DMS153 (cell line): ENCODE results near the gene ZFYVE19.

Source experiments
- DNase-seq: peaks from one replicate; lab custom pipeline; 2025; lab: John Stamatoyannopoulos, UW

The ZFYVE19 gene

DNA sequence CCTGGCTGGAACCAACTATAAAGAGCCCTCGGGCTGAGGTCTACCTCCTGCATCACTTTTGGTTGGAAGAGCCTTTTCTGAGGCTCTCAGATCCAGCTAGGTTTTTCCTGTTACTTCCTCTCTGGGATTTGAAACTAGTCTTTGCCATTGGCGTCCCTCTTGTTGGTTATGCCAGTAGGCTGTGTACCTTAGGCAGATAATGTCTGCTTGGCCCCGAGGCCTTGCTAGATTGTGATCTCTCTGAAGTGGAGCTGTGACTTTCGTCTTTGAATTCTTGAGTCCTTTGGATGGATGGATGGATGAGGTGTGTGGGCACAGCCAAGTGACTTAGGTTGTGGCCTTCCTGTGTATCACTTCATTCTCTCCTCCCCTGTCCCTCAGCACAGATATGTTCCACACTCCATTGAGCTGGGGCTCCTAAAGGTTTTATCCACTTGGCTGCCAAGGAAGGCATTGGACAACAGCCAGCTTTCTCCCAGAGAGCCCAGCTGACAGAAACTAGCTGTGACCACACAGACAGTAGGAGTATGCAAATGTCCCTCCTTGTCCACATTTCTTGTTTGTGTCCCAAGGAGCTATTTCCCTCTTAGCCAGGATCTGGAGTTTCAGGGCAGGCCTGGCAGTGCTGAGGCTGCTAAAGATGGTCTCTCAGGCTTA is 8.3 kb downstream of the ZFYVE19 start:
- DNase-seq: no peak

DNA sequence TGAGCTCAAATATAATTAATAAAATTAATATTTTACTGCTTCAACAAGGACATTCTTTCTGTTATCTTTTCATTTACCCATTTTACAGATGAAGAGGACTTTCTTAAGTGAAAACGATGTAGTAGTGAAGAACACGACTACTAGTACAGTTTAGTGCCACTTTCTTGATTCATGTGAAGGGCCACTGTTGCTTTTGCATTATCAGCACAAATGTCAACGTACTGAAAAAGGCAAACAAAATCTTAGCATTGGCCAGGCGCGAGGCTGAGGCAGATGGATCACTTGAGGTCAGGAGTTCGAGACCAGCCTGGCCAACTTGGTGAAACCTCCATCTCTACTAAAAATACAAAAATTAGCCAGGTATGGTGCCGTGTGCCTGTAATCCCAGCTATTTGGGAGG is 12.2 kb downstream of the ZFYVE19 start:
- DNase-seq: no peak

GRCh38 chr15:40821195-40821594 is 14.3 kb downstream of the ZFYVE19 start:
- no peak for DNase-seq

DNA sequence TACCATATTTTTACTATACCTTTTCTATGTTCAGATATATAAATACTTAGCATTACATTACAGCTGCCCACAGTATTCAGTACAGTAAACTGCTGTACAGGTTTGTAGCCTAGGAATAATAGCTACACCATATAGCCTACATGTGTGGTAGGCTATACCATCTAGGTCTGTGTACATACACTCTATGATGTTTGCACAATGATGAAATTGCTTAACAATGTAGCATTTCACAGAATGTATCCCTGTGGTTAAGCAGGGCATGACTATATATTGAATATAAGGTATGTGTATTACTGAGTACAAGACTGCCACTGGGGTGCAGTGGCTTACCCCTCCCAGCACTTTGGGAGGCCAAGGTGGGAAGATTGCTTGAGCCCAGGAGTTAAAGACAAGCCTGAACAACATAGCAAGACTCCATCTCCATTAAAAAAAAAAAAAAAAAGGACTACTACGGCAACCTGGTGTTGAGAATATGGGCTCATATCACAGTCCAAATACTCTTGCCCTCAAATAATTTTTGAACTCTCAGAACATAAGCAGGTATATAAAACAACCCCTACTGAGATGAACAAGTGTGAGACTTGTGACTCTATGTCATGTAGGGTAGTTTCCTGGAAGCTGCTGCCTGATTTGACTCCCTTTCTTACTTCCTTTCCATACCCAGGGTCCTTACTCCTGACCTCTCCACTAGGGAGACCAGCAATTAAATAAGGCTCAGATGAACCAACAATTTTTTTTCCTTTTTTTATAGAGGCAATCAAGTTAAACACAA is 16.9 kb downstream of the ZFYVE19 start:
- peak; percentile 42 for DNase-seq

- no peak for DNase-seq
These were observed 19.0 kb downstream of the ZFYVE19 start for GRCh38 chr15:40825661-40826422.

DNA sequence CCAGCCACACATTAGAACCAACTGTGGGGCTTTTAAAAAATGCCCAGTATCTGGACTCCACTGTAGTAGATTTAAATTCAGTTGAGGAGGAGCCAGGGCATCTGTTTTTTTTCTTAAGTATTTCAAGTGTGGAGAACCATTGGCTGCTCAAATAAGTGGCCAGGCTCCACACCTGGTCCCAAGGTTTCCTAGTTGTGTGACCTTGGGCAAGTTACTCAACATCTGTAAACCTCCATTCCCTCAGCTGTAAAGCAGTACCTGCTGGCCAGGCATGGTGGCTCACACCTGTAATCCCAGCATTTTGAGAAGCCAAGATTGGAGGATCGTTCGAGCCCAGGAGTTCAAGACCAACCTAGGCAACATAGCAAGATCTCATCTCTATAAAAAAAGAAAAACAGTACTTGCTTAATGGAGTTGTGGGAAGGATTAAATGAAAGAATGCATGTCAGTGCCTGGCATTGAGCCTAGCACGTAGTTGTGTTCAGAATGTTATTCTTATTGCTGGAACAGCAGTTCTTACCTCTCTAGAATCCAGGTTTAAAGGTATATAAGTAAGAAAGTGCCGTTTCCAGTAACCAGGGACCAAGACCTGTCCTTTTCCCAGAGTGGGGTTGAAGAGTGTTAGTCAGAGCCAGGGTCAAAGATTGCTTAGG is 19.7 kb downstream of the ZFYVE19 start:
- DNase-seq: no peak

- no peak for DNase-seq
These were observed 21.7 kb downstream of the ZFYVE19 start, which contains the start of gene PPP1R14D for GRCh38 chr15:40828447-40829036. Gene PPP1R14D, minus strand, starts transcription at chr15:40828708. Its CDS starts 67 bp downstream, at chr15:40828641.

DNA sequence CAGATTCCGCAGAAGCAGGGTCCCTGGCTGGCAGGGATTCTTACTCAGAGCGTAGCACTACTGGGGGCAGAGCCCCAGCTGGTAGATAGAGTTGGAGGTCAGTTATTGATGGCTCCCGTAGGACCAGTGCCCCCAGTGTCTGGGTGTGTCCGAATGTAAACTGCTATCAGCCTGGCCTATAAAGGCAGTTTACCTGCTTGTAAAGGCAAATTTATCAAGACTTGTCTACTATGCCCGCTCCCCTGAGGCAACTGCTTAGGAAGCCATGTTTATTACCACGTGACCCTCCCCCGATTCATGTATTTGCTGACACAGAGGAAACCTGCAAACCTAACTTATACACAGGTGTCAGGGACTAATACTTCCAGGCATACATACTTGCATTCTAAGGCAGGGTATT is 22.2 kb downstream of the ZFYVE19 start:
- no peak for DNase-seq

DNA sequence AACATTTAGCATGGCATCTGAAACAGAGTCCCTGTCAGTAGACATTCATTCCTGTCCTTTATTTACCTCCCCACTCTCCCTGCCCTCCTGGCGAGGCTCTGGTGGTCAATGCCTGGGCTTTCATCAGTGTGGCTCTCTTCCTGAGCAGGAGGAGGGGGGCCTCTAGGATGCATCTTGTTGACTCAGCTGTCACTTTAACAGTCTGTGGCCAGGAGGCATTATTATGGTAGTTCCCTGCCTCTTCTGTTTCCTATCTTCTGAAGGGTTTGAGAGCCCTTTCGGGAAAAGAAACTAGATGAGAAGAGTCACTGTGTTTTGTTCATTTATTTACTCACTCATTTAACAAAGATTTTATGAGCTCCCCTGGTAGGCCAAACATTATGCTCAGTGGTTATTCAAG is 24.0 kb downstream of the ZFYVE19 start:
- DNase-seq: peak; percentile 94

DNA sequence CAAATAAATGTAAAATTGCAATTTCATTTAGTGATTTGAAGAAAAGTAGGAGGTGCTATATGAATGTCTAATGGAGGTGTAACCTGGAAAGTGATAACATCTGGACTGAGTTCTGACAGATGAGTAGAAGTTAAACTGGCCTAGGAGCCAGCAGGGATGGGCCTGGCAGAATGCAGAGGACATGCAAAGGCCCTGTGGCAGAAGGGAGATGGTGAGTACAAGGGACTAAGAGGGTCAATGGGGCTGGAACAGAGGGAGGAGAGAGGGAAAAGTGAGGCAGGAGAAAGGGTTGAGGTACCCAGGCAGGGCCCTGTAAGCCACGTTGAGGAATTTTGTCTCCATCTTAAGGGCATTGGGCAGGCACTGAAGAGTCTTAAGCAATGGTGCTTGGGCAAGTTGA is 25.0 kb downstream of the ZFYVE19 start:
- no peak for DNase-seq

DNA sequence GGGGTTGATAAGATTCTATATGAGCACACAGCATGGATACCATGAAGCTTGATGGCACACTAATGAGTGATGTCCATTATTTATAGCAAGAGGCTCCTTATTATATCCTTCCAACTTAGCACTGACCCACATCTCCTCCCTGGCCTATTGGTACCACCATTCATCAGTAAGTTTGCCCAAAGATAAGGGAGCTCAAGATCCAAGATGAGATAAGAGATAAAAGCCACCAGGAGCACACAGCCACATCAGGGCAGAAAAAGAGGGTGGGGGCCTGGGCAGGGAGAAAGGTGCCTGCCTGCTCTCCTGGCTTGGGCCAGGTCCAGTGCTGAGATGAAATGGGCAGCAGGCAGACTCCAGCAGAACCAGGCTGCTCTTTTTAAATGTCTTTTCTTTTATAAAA is 26.0 kb downstream of the ZFYVE19 start:
- DNase-seq: no peak

- DNase-seq: no peak
These were observed 29.1 kb downstream of the ZFYVE19 start for GRCh38 chr15:40836020-40836419.

DNA sequence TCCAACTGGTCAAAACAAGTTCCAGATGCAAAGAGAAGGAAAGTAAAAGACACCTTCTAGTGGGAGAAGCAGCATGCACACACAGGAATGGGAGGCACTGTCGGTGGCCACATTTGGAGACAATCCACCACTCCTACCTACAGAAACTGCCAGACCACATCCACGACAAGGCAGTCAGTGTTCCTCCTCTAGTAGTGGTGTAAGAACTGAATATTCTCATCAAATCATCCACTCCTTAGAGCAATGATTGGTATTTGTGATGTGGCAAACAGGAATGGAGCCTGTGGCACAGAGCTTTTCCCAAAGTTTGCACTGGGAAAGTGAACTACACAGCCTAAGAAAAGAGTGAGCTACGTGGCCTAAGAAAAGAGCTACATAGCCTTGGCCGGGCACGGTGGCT is 31.9 kb downstream of the ZFYVE19 start:
- DNase-seq: no peak

DNA sequence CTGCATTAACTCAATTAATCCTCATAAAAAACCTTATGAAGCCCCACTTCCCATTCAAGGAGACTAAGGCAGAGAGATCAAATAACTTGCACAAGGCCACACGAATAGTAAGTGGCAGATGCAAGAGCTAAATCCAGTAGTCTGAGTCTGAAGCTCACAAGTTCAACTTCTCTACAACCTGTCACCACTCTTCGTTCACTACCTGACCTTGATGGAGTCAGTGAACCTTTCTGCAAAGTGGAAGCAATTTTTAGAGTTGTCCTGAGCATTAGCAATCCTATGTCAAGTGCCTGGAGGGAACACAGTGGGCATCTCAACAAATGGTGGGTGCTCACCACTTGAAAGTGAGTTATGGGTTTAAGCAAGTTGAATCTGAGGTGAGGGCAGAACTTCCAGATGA is 34.9 kb downstream of the ZFYVE19 start:
- no peak for DNase-seq

- DNase-seq: no peak
These were observed 36.5 kb downstream of the ZFYVE19 start for GRCh38 chr15:40843261-40843884.

DNA sequence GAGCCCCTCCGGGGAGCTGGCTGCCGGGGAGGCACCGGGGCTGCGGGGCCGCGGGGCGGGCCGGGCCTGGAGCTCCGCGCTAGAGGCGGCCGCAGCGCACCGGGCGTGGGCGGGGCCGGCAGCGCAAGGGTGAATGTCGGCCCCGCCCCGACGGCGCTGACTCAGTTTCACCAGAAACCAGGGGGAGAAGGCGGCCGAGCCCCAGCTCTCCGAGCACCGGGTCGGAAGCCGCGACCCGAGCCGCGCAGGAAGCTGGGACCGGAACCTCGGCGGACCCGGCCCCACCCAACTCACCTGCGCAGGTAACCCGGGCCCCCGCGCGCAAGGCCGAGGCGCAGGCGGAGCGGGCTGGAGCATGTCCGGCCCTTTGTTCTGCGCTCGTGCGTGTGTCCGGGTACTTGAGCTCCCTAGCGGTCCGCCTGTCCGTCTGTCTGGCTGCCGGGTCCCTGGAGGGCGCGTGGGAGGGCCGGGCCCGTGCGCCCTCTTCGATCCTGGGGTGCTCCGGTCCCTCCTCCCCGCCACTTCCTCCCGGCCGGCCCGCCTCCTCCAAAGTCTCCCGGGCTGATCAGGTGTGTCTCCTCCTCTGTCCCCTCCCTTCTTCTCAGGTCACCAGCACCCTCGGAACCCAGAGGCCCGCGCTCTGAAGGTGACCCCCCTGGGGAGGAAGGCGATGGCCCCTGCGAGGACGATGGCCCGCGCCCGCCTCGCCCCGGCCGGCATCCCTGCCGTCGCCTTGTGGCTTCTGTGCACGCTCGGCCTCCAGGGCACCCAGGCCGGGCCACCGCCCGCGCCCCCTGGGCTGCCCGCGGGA is 37.2 kb downstream of the ZFYVE19 start, which contains the start of gene SPINT1:
Gene SPINT1 (plus strand): TSS at position 164 of the 811 bp plus-strand sequence. CDS start 507 bp downstream, at position 671.
- no peak for DNase-seq

DNA sequence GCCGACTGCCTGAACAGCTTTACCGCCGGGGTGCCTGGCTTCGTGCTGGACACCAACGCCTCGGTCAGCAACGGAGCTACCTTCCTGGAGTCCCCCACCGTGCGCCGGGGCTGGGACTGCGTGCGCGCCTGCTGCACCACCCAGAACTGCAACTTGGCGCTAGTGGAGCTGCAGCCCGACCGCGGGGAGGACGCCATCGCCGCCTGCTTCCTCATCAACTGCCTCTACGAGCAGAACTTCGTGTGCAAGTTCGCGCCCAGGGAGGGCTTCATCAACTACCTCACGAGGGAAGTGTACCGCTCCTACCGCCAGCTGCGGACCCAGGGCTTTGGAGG is 37.8 kb downstream of the ZFYVE19 start:
- DNase-seq: no peak

DNA sequence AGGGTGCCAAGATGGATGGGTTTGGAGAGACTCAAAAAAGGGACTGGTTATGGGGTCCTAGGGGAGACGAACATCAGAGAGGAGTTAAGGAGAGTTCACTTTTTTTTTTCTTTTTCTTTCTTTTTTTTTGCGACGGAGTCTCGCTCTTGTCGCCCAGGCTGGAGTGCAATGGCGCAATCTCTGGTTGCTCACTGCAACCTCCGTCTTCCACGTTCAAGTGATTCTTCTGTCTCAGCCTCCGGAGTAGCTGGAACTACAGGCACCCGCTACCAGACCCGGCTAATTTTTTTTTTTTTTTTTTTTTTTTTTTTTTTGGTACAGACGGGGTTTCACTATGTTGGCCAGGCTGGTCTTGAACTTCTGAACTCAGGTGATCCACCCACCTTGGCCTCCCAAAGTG is 38.1 kb downstream of the ZFYVE19 start:
- no peak for DNase-seq

- peak; percentile 31 for DNase-seq
These were observed 38.8 kb downstream of the ZFYVE19 start for GRCh38 chr15:40845511-40846284.

DNA sequence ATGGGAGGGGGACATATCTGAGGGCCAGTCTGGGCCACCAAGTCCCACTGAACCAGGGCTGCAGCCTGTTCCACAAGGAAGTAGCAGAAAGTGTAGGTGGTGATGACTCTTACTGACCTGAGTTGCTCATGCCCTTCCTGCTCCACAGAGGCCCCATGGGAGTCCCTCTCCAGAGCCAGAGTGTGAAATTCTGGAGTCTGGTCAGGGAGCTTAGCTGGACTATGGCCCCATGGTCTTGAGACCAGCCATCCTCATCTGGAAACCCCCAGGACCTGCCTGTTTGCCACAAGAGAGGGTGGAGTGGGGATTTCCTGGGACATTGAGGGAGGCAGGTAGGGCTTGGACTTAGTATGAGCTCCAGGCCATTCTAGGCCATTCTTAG is 39.9 kb downstream of the ZFYVE19 start:
- DNase-seq: no peak
